ENCODE results near the gene LATS2.
A peak's percentile ranks its signal among the peaks of the same experiment; 100 is the strongest.

LATS2 gene

DNA sequence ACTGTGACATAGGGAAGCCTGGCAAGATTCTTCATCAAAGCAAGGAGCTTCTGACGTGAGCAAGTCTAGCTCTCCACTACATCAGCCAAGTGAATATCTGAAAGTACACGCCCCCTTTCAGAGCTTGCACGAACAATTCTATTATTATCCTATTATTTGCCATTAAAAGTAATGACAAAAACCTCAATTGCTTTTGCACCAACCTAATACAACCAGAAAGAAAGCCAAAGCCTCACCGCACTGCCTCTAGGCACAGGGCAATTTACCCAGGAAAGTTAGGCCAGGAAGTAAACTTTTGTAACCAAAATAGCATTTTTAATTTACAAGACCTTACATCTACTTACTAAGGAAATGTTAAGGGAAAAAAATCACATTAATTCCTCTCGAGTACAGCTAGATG is 41.2 kb downstream of the LATS2 start:
- Histone ChIP-seq H3K9me3 (ENCODE audit: control insufficient read depth, insufficient read depth, low read depth, low read length) (no peaks in the 10 kb centered on the region), H3K4me1 (ENCODE audit: control insufficient read depth, insufficient read depth, low read length) (peaks cover 8% of the 10 kb centered on the region), H3K36me3 (ENCODE audit: control insufficient read depth in 2 of 2, insufficient read depth in 1 of 2, low read length in 2 of 2) (no peaks in the 10 kb centered on the region), H3K27ac (ENCODE audit: extremely low read depth, low read depth, low read length) (no peak overlapping the region), H3K4me3 (ENCODE audit: low read depth, low read length) (no peak overlapping the region)
- no peak for TF ChIP-seq ZBTB20 (tag by site-specific recombination; IDR thresholded peaks at IDR 0.05)
- TF ChIP-seq ZFP41 (tag by site-specific recombination; IDR thresholded peaks at IDR 0.05; ENCODE audit: borderline replicate concordance): no peak
- TF ChIP-seq ZNF555 (tag by site-specific recombination; conservative IDR thresholded peaks at IDR 0.05): no peak
- ChIA-PET CTCF (interaction anchor here (0.9 kb wide), 1 partner anchor 161 kb away, joined by 3 read pairs; no protein-coding TSS in a partner anchor), POLR2A (no interaction called here)

- ChIA-PET CTCF (no interaction called here), POLR2A (no interaction called here)
- no peak overlapping the region for H3K27ac ChIP-seq (ENCODE audit: extremely low read depth, low read depth, low read length)
- H3K36me3 ChIP-seq (ENCODE audit: control insufficient read depth in 2 of 2, insufficient read depth in 1 of 2, low read length in 2 of 2): no peaks in the 10 kb centered on the region
- H3K9me3 ChIP-seq (ENCODE audit: control insufficient read depth, insufficient read depth, low read depth, low read length): no peaks in the 10 kb centered on the region
- TF ChIP-seq ZNF112 (tag by site-specific recombination; IDR thresholded peaks at IDR 0.05) (no peak), ZEB2 (tag by site-specific recombination; IDR thresholded peaks at IDR 0.05) (no peak), ZNF561 (tag by site-specific recombination; IDR thresholded peaks at IDR 0.05; ENCODE audit: borderline replicate concordance) (no peak), ZSCAN16 (tag by site-specific recombination; IDR thresholded peaks at IDR 0.05) (no peak), ZBTB6 (tag by site-specific recombination; IDR thresholded peaks at IDR 0.05) (no peak)
- TF ChIP-seq, protein P1, sequence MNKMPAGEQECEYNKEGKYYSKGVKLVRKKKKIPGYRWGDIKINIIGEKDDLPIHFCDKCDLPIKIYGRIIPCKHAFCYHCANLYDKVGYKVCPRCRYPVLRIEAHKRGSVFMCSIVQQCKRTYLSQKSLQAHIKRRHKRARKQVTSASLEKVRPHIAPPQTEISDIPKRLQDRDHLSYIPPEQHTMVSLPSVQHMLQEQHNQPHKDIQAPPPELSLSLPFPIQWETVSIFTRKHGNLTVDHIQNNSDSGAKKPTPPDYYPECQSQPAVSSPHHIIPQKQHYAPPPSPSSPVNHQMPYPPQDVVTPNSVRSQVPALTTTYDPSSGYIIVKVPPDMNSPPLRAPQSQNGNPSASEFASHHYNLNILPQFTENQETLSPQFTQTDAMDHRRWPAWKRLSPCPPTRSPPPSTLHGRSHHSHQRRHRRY (tag by site-specific recombination; IDR thresholded peaks at IDR 0.05): no peak
- no peak overlapping the region for H3K4me3 ChIP-seq (ENCODE audit: low read depth, low read length)
- H3K4me1 ChIP-seq (ENCODE audit: control insufficient read depth, insufficient read depth, low read length): peaks cover 12% of the 10 kb centered on the region
These were observed 43.2 kb downstream of the LATS2 start for GRCh38 chr13:21018220-21018619.

DNA sequence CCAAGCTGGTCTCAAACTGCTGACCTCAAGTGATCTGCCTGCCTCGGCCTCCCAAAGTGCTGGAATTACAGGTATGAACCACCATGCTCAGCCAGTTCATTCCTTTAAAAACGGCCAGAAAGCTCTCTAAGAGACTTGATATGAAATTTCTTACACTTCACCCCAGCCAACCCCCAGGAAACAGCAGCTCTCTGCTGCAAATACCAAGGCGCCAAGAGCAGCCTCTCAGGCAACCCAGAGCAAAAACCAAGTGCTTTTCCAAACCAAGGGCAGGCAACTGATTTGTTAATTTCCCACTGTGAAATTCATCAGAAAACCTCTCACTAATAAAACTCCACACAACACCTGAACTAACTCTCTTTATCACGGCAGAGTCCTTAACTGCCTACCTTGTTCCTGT is 44.9 kb downstream of the LATS2 start:
- Histone ChIP-seq H3K36me3 (ENCODE audit: control insufficient read depth in 2 of 2, insufficient read depth in 1 of 2, low read length in 2 of 2) (no peaks in the 10 kb centered on the region), H3K27ac (ENCODE audit: extremely low read depth, low read depth, low read length) (0 out of 2 replicates have a peak overlapping the region, but pooled peaks have one; percentile 24), H3K4me3 (ENCODE audit: low read depth, low read length) (no peak overlapping the region), H3K9me3 (ENCODE audit: control insufficient read depth, insufficient read depth, low read depth, low read length) (no peaks in the 10 kb centered on the region), H3K4me1 (ENCODE audit: control insufficient read depth, insufficient read depth, low read length) (peaks cover 9% of the 10 kb centered on the region)
- ChIA-PET POLR2A (no interaction called here), CTCF (interaction anchor here (1.2 kb wide), 1 partner anchor 164 kb away, joined by 3 read pairs; no protein-coding TSS in a partner anchor)
- TF ChIP-seq ZFHX2 (tag by site-specific recombination; conservative IDR thresholded peaks at IDR 0.05): no peak
- TF ChIP-seq, protein P2, sequence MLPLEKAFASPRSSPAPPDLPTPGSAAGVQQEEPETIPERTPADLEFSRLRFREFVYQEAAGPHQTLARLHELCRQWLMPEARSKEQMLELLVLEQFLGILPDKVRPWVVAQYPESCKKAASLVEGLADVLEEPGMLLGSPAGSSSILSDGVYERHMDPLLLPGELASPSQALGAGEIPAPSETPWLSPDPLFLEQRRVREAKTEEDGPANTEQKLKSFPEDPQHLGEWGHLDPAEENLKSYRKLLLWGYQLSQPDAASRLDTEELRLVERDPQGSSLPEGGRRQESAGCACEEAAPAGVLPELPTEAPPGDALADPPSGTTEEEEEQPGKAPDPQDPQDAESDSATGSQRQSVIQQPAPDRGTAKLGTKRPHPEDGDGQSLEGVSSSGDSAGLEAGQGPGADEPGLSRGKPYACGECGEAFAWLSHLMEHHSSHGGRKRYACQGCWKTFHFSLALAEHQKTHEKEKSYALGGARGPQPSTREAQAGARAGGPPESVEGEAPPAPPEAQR (tag by site-specific recombination; IDR thresholded peaks at IDR 0.05): no peak
- TF ChIP-seq ZNF501 (tag by site-specific recombination; IDR thresholded peaks at IDR 0.05): no peak
- no peak for TF ChIP-seq ZFP69B (tag by site-specific recombination; IDR thresholded peaks at IDR 0.05)
- no peak for TF ChIP-seq ZNF248 (tag by site-specific recombination; IDR thresholded peaks at IDR 0.05)
- TF ChIP-seq OSR2 (tag by site-specific recombination; IDR thresholded peaks at IDR 0.05): no peak
- no peak for TF ChIP-seq SP3 (tag by site-specific recombination; IDR thresholded peaks at IDR 0.05)
- TF ChIP-seq ZNF121 (tag by site-specific recombination; IDR thresholded peaks at IDR 0.05): no peak
- TF ChIP-seq, protein P3, sequence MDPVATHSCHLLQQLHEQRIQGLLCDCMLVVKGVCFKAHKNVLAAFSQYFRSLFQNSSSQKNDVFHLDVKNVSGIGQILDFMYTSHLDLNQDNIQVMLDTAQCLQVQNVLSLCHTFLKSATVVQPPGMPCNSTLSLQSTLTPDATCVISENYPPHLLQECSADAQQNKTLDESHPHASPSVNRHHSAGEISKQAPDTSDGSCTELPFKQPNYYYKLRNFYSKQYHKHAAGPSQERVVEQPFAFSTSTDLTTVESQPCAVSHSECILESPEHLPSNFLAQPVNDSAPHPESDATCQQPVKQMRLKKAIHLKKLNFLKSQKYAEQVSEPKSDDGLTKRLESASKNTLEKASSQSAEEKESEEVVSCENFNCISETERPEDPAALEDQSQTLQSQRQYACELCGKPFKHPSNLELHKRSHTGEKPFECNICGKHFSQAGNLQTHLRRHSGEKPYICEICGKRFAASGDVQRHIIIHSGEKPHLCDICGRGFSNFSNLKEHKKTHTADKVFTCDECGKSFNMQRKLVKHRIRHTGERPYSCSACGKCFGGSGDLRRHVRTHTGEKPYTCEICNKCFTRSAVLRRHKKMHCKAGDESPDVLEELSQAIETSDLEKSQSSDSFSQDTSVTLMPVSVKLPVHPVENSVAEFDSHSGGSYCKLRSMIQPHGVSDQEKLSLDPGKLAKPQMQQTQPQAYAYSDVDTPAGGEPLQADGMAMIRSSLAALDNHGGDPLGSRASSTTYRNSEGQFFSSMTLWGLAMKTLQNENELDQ (tag by site-specific recombination; IDR thresholded peaks at IDR 0.05; ENCODE audit: low read depth): no peak
- no peak for TF ChIP-seq TRIM28 (IDR thresholded peaks at IDR 0.05; ENCODE audit: borderline replicate concordance, low read length)
- no peak for TF ChIP-seq KLF9 (tag by site-specific recombination; IDR thresholded peaks at IDR 0.05; ENCODE audit: low read depth)
- no peak for TF ChIP-seq ZNF16 (tag by site-specific recombination; IDR thresholded peaks at IDR 0.05; ENCODE audit: low read depth)
- TF ChIP-seq ZNF561 (tag by site-specific recombination; IDR thresholded peaks at IDR 0.05; ENCODE audit: borderline replicate concordance): no peak
- TF ChIP-seq, protein P4, sequence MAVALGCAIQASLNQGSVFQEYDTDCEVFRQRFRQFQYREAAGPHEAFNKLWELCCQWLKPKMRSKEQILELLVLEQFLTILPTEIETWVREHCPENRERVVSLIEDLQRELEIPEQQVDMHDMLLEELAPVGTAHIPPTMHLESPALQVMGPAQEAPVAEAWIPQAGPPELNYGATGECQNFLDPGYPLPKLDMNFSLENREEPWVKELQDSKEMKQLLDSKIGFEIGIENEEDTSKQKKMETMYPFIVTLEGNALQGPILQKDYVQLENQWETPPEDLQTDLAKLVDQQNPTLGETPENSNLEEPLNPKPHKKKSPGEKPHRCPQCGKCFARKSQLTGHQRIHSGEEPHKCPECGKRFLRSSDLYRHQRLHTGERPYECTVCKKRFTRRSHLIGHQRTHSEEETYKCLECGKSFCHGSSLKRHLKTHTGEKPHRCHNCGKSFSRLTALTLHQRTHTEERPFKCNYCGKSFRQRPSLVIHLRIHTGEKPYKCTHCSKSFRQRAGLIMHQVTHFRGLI (tag by site-specific recombination; IDR thresholded peaks at IDR 0.05): no peak

All from HEK293 (cell line).